RWPE1 (cell line): Measurements from ENCODE around the gene KSR1.

Experiments
- CTCF ChIA-PET: fragments of 350-600 bp; sonication (Branson Sonifier 250); formaldehyde crosslinking; extraction: SDS; loops from one replicate; lab custom pipeline; 2021; lab: Yijun Ruan, JAX
- POLR2A ChIA-PET: fragments of 400-600 bp; formaldehyde crosslinking; extraction: SDS; loops from one replicate; lab custom pipeline; 2020; ENCODE audit warnings: antibody characterized with exemption; ENCODE audit not compliant: low non-redundant PET; lab: Yijun Ruan, JAX
- DNase-seq: peaks from one replicate; pipeline ENCODE4 v3.0.0; 2012; ENCODE audit warnings: low spot score
- H3K27ac ChIP-seq: fragments of 450-650 bp; 2 replicates; pipeline ENCODE4 v1.5.1; 2017
- CTCF ChIP-seq: fragments of 450-650 bp; conservative IDR thresholded peaks from 2 replicates; pipeline ENCODE4 v1.5.1; 2017; ENCODE audit warnings: low read depth, mild to moderate bottlenecking

Gene KSR1

GRCh38 chr17:27616414-27616813 is 160.2 kb downstream of the KSR1 start:
- ChIA-PET CTCF (interaction anchor here (0.7 to 1.1 kb wide), 2 partner anchors 13 to 38 kb away, joined by 3 read pairs; no protein-coding TSS in a partner anchor), POLR2A (no interaction called here)
- DNase-seq: no peak
- no peak overlapping the region for H3K27ac ChIP-seq
- no peak for TF ChIP-seq CTCF

GRCh38 chr17:27618417-27618816 is 162.2 kb downstream of the KSR1 start:
- CTCF ChIA-PET: no interaction called here
- POLR2A ChIA-PET: no interaction called here
- no peak for DNase-seq
- no peak overlapping the region for H3K27ac ChIP-seq
- no peak for TF ChIP-seq CTCF

GRCh38 chr17:27620721-27621120 is 164.5 kb downstream of the KSR1 start:
- no peak overlapping the region for H3K27ac ChIP-seq
- no peak for DNase-seq
- ChIA-PET POLR2A (no interaction called here), CTCF (interaction anchor here (0.6 kb wide), 1 partner anchor 34 kb away, joined by 4 read pairs; no protein-coding TSS in a partner anchor)
- TF ChIP-seq CTCF: no peak

GRCh38 chr17:27621536-27621935 is 165.3 kb downstream of the KSR1 start:
- no peak overlapping the region for H3K27ac ChIP-seq
- ChIA-PET POLR2A (no interaction called here), CTCF (interaction anchor here (0.6 kb wide), 1 partner anchor 33 kb away, joined by 4 read pairs; no protein-coding TSS in a partner anchor)
- no peak for DNase-seq
- no peak for TF ChIP-seq CTCF

- ChIA-PET POLR2A (no interaction called here), CTCF (no interaction called here)
- TF ChIP-seq CTCF: no peak
- no peak overlapping the region for H3K27ac ChIP-seq
- no peak for DNase-seq
These were observed 165.8 kb downstream of the KSR1 start for GRCh38 chr17:27621942-27622559.

GRCh38 chr17:27622986-27623385 is 166.7 kb downstream of the KSR1 start:
- no peak overlapping the region for H3K27ac ChIP-seq
- no peak for TF ChIP-seq CTCF
- no peak for DNase-seq
- ChIA-PET CTCF (no interaction called here), POLR2A (no interaction called here)
